ENCODE results near the gene SLX9.

DNA sequence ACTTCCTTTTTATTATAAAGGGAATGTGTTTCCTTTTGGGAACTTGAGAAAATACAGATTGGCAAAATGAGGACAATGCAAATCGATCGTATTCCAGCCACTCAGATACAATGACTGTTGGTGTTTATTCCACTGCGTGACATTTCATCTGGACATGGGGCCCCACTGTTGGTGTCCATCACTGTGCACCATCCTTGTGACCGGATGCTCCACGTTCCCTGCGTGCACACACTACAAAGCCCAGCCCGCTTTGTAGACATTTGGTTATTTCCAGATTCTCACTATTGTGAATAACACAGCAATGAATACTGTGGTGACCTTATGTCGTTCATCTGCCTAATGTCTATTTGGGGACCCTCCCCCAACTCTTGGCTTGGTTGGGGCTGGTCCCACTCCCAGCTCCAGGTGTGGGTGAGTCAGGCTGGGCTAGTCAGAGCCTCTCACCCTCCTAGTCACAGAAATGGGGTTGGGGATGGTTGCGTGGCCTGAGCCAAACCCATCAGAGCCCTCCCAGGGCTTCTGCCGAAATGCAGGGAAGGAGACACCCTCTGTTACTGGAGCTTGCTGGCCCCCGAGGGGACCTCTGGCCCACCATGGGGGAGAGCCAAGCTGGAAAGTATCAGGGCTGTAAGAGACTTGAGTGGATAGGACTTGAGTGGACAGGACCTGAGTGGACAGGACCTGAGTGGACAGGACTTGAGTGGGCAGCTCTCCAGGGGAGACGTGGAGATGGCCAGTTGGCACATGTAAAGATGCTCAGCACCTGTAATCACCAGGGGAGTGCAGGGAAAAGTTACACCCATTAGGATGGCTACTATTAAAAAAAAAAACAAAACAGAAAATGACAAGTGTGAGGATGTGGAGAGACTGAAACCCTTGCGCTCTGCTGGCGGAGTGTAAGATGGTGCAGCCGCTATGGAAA, 77.5 kb downstream of the SLX9 start:
- TF ChIP-seq, protein P1, sequence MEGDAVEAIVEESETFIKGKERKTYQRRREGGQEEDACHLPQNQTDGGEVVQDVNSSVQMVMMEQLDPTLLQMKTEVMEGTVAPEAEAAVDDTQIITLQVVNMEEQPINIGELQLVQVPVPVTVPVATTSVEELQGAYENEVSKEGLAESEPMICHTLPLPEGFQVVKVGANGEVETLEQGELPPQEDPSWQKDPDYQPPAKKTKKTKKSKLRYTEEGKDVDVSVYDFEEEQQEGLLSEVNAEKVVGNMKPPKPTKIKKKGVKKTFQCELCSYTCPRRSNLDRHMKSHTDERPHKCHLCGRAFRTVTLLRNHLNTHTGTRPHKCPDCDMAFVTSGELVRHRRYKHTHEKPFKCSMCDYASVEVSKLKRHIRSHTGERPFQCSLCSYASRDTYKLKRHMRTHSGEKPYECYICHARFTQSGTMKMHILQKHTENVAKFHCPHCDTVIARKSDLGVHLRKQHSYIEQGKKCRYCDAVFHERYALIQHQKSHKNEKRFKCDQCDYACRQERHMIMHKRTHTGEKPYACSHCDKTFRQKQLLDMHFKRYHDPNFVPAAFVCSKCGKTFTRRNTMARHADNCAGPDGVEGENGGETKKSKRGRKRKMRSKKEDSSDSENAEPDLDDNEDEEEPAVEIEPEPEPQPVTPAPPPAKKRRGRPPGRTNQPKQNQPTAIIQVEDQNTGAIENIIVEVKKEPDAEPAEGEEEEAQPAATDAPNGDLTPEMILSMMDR (IDR thresholded peaks at IDR 0.05; ENCODE audit: borderline replicate concordance, extremely low read depth, low read length, poor library complexity, severe bottlenecking) = no peak
- TF ChIP-seq EZH2 (IDR thresholded peaks at IDR 0.05; ENCODE audit: borderline replicate concordance, low read depth, low read length, severe bottlenecking) = no peak

All from DND-41 (cell line).